Epithelial cell of proximal tubule (primary cell): ENCODE data around the gene KLHL35. TPM values are rescaled to one million over a fixed set of nuclear protein-coding genes. Genes with fewer than 3 reads are reported as not detected.

ENCODE experiments used
- DNase-seq: peaks from one replicate; pipeline ENCODE4 v3.0.0-alpha.2; 2011; ENCODE audit warnings: low read depth
- H3K4me3 ChIP-seq: 2 replicates; pipeline ENCODE4 v1.5.1; 2011; ENCODE audit warnings: low read depth, mild to moderate bottlenecking, low read length
- CTCF ChIP-seq: conservative IDR thresholded peaks from 2 replicates; pipeline ENCODE4 v1.5.1; 2012; ENCODE audit warnings: low read depth, mild to moderate bottlenecking, low read length
- total RNA-seq: library from RNA; depleted of rRNA; stranded (reverse); fragments of >200 nt; gene quantifications from 2 replicates; pipeline ENCODE4 v1.2.3, GENCODE V29; 2015

The KLHL35 gene
- total RNA-seq, 1 donor from 2014 or later = 3.3 TPM

GRCh38 chr11:75376175-75376574, 56.8 kb downstream of the KLHL35 start:
- no peak overlapping the region for H3K4me3 ChIP-seq
- DNase-seq = no peak
- no peak for TF ChIP-seq CTCF

- DNase-seq = no peak
- no peak overlapping the region for H3K4me3 ChIP-seq
- TF ChIP-seq CTCF = no peak
These were observed 57.4 kb downstream of the KLHL35 start for GRCh38 chr11:75375626-75376025.

GRCh38 chr11:75374646-75375045, 58.4 kb downstream of the KLHL35 start:
- no peak for DNase-seq
- H3K4me3 ChIP-seq = no peak overlapping the region
- no peak for TF ChIP-seq CTCF

GRCh38 chr11:75373201-75373600, 59.8 kb downstream of the KLHL35 start:
- no peak overlapping the region for H3K4me3 ChIP-seq
- no peak for DNase-seq
- no peak for TF ChIP-seq CTCF

Other genes starting within 250 kb of the KLHL35 start
- gene TPBGL, start 192.4 kb downstream of the KLHL35 start, total RNA-seq = not detected in 2 replicates
- 6.4 and 13.8 TPM in 2 replicates for gene ARRB1, start 81.5 kb downstream of the KLHL35 start, total RNA-seq
- 3,041 and 3,442 TPM in 2 replicates for gene RPS3, start 33.7 kb downstream of the KLHL35 start, total RNA-seq
- 8.5 and 17.4 TPM in 2 replicates for gene GDPD5, start 92.7 kb upstream of the KLHL35 start, total RNA-seq
- gene SERPINH1, start 129.1 kb upstream of the KLHL35 start, total RNA-seq = 231 and 256 TPM in 2 replicates
- 1.1 and 1.8 TPM in 2 replicates for gene MAP6, start 235.8 kb upstream of the KLHL35 start, total RNA-seq